Stimulated activated CD8-positive, alpha-beta memory T cell treated with anti-CD3 and anti-CD28 coated beads, Interleukin-15, amount 100 ng/mL, for 24 hours (primary cell): ENCODE data around the gene HCN3.

Source experiments
- DNase-seq: peaks from one replicate; pipeline ENCODE4 v3.0.0-alpha.2; 2020; ENCODE audit warnings: low read depth

Gene HCN3

DNA sequence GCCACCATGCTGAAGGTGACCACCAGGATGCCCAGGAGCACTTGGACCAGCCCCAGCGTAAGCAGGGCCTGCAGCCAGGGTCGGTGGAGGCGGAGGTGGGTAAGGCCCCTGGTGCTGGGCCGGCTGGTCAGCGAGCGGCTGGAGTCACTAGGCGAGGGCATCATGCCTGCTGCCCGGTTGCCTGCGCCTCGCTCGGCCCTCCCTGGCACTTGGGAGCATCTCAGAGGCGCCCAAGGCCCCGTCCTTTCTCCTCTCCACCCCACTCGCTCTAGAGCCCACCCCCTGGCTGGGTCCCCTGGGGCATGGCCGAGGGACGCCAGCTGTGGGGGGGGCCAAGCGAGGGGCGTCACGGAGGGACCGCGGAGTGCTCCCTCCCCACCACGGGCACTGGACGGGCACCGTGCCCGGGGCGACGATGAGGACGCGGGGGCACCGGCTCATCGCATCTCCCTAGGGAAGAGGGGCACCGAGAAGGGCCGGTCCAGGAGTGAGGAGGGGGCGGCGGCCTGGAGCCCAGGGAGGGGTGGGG, 22.5 kb upstream of the HCN3 start:
- no peak for DNase-seq

DNA sequence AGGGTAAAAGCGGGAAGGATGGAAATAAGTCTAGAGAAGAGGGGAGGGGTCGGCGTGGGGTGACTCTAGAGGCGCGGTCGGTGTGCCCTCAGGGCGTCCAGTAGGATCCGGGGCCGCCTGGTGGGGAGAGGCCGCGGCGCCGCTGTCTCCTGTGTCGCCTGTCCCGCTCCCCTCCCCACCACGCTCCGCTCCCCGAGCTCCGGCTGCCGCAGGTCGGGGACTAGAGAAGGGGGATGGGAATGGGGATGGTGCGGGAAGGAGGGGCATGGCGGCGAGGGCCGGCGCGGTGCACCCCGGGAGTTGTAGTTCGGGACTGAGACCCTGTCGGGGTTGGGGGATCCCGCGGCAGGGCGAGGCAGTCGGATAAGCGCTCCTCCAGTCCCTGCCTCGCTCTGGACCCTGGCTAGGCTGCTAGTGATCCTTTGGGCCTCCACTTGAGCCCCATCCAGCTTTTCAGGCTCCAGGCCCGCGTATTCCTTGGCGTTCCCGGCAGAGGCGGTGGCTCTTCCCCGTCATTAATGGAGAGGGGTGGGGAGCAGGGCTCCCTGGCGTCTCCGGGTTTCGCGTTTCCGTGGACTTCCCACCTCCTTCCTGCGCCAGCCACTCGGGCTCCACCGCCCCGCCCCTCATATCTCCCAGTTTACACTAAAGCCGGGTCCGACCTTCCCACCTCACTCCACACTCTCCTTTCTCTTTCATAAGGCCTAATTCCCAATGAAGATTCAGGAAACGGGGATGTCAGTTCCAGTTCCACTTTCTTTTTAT, 21.8 kb upstream of the HCN3 start, which contains the start of gene ENTREP3:
ENTREP3 (minus strand) TSS at position 241 of the 765 bp plus-strand sequence. CDS start 606 bp downstream, outside the sequence.
- no peak for DNase-seq

DNA sequence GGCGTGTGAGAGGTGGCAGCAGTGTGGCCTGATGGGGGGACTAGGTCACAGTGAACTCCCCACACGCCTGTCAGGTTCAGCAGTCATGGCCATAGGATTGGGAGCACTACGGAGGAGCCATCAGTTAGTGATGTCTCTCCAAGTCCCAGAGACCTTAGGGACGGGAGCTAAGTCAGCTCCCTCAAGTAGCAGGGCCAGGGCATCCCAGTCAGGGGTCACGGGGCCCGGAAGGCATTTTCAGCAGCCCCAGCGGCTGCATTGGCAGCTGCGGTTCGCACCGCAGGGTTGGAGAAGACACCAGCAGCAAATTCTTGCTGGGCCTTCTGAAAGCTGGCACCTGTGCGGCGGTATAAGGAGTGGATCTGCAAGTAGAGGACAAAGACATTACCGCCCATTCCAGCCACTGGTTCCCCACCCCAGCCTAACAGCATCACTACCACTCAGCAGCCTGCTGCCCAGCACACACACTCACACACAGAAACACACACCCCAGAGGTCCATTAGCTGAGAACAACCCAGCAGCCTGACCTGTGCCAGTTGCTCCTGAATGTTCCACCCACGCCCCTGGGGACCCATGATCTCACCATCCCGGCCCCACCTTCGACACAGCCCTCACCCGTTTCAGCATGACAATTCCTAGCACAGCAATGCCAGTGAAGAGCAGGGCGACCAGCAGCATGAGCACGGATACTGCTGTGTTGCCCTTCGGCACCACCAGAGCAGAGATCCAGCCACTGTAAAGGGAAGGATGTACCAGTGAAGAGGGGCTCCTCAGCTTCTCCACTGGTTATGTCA, 21.0 kb upstream of the HCN3 start:
- DNase-seq, result no peak

DNA sequence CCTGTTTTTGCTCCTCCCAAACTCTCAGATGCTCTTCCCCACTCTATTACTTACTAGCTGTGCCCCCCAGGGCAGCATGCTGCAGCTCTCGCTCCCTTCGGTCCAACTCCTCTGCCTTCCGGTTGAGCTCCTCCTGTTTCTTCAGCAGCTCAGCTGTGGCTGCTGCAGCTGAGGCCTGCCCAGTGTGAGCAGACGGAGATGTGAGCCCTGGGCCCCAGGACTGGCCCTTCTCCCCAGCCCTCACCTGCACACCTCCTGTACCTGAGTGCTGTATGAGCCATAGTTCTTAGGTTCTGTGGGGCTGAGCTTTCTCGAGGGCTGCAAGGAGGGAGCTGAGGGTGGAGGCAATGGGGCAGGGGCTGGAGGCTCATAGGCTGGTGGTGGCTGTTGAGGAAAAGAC, 17.0 kb upstream of the HCN3 start:
- DNase-seq, result no peak

DNA sequence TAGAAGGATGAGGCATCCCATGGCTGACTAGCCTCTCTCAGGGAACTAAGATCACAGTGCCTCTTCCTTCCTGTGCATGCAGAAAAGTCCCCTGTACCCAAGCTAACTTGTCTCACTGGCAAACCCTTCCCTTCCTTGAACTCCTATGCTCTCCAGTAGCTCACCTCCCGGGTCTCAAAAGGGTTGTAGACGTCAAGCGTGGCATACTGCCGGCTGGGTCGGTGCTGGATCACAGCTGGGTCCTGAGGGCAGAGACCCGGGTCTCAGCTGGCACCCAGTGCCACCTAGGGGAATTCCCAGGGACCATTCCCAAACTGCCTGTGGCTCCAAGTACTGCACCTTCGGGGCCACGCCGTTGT, 15.8 kb upstream of the HCN3 start:
- DNase-seq, result no peak

DNA sequence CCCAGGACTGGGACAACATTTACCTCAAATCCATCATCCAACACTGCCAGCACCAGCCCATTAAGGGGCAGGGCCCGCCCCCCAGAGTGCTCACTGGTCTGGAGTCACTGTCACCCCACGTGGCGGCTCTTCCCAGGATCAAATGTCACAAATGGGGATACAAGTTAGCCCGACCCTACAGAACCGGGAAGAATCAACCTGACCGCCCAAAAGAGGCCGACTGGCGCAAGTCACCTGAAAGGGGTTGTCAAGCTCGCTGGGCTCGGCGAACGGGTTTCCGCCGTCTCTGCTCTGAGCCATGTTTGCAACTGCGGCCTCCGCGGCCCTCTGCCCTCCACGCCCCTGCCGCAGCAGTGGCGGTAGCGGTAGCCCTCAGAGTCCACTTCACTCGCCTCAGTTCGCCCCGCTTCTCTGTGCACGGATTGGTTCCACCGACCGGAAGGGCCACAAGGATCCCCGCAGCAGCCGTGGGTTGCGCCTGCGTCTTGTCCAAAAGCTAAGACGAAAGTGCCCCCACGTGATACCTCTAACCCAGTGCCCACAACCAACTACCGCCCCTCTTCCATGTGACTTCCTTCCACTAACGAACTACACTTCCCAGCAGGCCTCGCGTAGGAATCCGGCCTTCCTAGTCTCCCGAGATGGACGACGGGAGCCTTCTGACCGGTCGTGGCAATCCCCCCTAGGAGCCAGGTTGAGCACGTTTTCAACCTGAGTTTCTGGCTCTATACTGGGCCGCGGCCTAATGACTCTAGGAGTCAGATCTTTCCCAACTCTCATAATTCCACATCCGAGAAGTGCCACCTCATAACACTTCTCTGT, 15.2 kb upstream of the HCN3 start, which contains the start of gene SCAMP3:
SCAMP3 (minus strand) TSS at position 509 of the 822 bp plus-strand sequence; CDS start at position 300, 209 bp downstream.
- DNase-seq, result peak; percentile 67

DNA sequence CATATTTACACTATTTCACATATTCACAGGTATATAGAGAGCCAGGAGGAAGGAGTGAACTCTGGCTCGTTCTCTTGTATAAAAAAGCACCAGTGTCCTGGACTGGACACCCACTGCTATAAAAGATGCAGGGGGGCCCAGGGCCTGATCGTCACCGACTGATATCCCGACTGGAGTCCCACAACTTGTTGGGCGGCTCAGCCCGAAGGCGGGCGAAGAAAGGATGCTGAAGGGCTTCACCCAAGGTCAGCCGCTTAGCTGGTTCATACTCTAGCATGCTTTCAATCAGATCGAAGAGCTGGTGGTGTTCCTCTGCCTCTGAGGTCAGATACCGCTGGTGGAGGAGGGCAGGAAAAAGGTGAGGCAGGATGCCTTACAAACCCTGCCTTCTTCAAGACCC, 14.2 kb upstream of the HCN3 start:
- DNase-seq, result no peak

DNA sequence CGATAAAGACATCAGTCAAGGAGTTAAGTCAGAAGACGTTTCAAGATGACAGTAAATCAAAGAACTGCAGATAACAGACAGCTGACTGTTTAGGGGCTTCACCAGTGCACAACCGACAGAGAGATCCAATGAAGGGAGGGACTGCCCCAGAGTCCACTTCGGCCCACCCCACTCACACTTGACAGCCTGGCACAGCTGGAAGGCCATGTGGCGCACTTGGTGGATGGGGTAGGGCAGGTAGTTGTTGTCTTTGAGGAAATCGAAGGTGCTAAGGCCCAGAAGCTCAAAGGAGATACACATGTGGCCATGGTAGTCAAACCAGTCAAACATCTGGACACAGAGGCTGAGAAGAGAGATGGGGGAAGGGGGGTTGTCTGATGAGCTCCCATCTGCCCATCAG, 10.7 kb upstream of the HCN3 start:
- no peak for DNase-seq

DNA sequence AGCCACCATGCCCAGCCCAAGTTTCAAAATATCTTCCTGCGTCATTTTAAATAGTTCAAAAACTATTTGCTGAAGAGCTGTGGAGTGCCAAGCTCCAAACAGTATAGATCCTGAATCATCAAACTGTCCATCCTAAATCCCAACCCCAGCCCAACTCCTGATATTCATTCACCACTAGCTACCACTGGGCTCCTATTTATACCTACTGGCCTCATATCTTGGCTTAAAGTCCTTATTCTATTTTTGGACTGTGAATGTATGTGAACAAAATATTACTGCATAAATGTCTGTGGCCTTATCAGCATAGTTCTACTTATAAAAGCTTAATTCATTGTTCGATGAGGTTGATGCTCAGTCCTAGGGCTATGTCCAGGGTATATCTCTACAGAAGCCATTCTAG, 9.9 kb upstream of the HCN3 start:
- DNase-seq, result no peak

DNA sequence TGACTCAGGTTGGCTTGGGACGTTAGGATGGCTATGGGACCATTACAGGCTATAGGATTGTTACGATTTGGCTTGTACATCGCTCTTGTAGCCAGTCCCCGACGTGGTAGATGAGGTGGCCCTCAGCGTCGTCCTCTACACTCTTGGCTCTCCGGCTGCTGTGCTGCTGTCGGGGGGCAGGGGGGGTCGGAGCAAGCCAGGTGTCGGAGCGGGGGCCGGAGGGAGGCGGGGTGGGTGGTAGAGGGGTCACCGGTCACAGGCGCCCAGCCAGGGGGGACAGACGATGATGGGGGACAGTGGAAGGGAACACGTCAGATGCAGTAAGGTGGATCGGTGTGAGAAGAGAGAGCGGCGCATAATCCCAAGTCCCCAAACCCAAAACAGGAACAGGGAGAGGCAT, 8.6 kb upstream of the HCN3 start:
- DNase-seq, result no peak

DNA sequence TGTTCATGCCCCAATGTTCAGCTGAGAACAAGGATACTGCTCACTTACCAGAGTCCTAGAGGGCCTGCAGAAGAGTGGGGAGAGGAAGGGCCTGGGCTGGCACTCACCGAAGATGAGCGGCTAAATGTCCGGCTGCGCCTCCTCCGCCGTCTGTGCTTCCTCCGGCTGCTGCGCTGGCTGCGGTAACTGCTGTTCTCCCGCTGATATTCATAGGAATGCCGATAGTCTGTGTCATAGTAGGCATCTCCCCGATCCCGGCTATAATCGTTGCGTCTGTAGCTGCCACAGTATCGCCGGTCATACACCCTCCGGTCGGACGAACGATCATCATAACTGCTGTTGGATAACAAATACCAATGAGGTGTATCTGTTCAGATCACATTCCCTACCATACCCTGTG, 7.9 kb upstream of the HCN3 start:
- no peak for DNase-seq

DNA sequence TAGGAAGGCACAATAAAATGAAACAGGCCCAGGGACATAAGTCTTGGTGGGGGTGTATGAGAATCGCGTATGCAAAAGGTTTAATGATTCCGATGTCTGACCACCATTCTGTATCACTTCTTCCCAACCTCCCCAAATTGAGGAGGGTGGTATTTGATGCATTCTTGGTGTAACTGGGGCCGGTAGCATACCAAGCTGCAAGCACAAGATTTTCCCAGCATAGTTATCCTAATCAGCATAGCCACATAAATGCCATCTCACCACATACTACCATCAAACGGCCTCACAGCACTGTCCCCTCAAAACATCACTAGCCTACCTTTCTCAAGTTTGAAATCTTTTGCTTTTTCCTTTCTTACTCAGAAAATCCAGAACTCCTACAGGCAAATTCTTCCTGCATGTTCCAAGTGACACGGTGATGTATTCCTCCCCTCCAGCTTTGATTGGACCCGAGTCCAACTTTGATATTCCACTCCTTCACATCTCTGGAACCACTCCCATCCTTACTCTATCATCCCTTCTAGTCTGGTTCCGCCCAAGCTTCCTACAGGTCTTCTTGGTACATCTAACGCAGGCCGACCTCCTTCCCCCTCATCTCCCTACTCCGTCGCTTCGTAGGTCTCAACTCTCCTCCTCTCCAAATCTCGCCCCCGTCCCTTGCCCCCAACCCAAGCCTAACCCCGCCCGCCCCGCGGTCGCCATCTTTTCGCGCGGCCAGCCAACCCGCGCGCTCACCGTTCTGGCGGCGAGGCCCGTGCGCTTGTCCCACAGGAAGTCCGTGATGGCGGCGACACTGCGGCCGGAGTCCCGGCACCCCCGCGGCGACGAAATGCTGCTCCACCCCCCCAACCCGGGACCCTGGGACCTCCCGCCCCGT, 4.6 kb upstream of the HCN3 start:
- no peak for DNase-seq

DNA sequence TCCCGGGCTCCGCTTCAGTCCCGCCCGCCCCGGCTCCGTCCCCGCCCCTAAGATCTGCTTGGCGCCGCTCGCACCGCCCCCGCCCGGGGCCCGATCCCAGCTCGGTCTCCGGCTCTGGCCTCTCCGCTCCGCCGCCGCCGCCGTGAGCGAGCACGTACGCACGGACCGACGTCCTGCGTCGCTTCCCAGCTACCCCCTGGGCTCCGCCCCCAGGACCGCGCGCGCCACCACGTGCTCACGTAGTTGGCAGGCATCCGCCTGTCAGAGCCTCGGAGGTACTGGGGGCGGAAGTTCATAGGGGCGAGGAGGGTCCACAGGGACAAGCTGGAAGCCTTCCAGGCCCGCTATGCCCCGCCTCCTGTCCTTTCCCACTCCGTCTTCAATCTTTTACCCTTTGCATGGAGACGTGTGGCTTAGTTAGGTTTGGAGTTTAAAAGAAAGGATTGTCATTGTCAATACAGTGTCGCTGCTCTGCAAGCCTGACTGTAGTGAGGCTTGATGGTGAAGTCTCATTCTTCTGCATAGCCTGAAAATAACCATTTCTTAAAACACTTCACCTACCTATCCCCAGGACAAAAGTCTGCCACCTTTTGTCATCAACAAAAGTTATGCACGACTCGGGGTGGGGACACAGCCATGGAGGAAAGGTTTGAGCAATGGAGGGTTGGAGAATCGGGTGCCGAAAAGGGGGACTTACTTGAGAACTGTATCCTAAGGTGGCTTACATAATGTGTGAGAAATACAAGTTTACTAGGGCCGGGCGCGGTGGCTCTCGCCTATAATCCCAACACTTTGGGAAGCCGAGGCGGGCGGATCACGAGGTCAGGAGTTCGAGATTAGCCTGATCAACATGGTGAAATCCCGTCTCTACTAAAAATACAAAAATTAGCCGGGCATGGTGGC, 3.7 kb upstream of the HCN3 start, which contains the start of gene CLK2:
CLK2 (minus strand) TSS at position 162 of the 903 bp plus-strand sequence. CDS start 2,527 bp downstream, outside the sequence.
- DNase-seq, result peak; percentile 89

DNA sequence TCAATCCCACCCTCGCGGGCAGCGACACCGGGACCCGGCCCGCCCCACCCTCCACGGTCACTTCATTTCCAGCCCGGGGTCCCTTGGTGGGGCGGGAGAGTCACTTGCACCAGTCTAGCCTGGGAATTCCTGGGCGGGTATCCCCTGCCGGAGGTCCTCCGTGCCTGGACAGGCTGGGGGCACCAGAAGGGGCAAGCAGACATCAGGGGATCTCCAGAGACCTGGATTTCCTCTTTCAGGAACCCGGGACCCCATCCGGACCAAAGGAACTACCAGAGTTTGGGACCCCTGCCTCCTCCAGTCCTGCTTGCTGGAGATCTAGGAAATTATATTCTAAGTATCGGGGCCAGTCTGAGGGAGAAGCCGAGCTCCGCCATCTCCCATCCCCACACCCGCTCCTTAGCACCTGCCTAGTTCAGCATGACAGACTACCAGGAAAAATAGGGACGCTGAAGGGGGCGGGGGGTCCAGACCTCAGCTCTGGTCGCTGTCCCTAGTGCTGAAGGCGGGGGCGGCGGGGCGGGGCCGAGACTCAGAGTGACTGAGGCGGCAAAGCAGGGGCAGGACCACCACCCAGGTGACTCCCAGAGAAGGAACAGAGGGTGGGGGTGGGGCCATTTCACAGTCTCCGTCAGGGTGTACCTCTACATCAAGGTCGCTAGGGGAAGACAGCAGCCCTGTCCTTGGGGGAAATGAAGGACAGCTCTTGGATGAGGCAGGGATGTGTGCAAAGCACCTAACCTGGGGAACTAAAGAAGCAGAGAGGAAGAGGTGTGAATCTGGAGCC, 832 bp downstream of the HCN3 start:
- DNase-seq, result peak; percentile 33

DNA sequence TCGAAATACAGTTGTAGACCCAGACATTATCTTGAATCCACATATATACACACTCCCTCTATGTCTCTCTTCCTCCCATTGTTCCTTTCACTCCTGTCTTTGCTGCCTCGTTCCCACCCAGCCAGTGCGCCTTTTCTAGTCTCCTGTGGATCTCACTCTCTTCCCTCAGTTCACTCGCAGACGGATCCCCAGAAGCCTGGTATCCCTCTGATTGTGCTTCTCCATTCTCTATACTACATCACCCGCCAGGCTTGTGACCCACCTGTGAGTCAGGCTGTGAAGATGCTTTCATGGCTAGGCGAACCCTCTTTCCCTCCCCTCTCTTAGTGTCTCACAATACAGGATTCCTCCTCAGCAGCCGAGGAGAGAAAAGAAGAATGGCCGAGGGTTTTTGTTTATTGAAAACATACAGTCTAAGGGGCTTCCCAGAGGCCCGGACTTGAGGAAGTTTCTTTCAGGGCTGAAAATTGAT, 1.5 kb downstream of the HCN3 start:
- DNase-seq, result no peak

DNA sequence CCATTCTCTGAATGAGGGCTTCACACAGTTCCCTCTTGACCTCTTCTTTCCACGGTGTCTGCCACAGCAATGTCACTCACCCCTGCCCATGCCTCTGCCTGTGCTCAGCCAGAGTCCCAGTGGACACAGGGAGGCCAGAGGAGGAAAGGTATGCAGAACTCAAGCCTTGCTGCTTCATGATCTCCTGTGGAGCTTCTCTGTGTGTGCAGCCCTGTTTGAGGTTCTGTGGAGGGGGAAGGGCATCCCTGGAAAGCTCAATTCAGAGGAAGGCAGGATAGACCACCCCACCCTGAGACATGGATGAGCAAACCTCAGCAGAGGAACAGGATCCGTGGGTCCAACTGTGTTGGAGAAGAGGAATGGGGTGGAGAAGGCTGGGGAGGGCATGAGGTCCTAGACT, 2.0 kb downstream of the HCN3 start:
- DNase-seq, result no peak

DNA sequence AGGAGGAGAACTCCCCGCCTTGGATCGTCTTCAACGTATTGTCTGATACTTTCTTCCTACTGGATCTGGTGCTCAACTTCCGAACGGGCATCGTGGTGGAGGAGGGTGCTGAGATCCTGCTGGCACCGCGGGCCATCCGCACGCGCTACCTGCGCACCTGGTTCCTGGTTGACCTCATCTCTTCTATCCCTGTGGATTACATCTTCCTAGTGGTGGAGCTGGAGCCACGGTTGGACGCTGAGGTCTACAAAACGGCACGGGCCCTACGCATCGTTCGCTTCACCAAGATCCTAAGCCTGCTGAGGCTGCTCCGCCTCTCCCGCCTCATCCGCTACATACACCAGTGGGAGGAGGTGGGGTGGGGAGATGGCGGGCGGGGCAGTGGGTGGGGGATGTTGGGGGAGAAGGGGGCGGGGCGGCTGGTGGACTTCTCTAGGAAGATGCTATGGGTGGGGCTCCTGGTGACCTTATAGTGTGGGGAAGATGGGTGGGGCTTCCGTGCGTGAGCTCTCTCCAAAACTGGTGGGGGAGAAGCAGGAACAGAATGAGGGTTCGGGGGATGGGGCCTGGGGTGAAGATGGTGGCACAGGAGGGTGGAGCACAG, 5.3 kb downstream of the HCN3 start:
- DNase-seq, result no peak

DNA sequence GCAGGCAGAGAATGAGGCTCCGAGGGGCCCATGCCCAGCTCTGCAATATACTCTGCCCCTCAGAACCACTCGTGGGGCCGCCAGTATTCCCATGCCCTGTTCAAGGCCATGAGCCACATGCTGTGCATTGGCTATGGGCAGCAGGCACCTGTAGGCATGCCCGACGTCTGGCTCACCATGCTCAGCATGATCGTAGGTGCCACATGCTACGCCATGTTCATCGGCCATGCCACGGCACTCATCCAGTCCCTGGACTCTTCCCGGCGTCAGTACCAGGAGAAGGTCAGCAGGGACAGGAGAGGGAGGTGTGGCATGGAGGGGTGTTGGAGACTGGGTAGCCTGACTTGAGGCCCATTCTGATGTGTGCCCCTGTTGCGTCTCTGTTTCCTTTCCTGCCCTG, 7.2 kb downstream of the HCN3 start:
- no peak for DNase-seq

DNA sequence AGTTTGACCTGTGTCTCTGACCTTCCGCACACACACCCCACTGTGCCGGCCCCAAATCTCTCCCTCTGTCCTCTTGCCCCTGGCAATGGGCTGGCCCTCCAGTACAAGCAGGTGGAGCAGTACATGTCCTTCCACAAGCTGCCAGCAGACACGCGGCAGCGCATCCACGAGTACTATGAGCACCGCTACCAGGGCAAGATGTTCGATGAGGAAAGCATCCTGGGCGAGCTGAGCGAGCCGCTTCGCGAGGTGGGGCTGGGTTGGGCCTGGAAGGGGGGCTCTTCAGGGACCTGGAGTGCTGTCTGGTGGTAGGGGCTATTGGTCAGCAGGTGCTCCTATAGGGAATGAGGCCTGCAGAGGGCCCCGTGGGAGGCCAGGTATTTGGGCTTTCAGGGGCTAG, 7.8 kb downstream of the HCN3 start:
- no peak for DNase-seq
